Fibroblast of the aortic adventitia (primary cell): ENCODE measurements around the gene ADTRP. TPM values are rescaled to one million over a fixed set of nuclear protein-coding genes. Genes with fewer than 3 reads are reported as not detected.

Experiments
- DNase-seq: peaks from one replicate; pipeline ENCODE4 v3.0.0-alpha.2; 2010; ENCODE audit warnings: low read depth
- H3K4me3 ChIP-seq: 2 replicates; pipeline ENCODE4 v1.5.1; 2011; ENCODE audit warnings: low read depth, mild to moderate bottlenecking, control low read depth, low read length, moderate library complexity
- total RNA-seq: library from RNA; depleted of rRNA; stranded (reverse); fragments of >200 nt; gene quantifications from 2 replicates; pipeline ENCODE4 v1.2.3, GENCODE V29; 2012; ENCODE audit warnings: low replicate concordance
- TF ChIP-seq, protein P1 (sequence below): IDR thresholded peaks from 2 replicates; pipeline ENCODE4 v1.5.1; 2011; ENCODE audit warnings: mild to moderate bottlenecking, low read length, control low read depth, inconsistent platforms; ENCODE audit not compliant: insufficient read depth

The ADTRP gene
- total RNA-seq, 1 donor: 10.9 TPM

GRCh38 chr6:11770546-11771466 is 7.8 kb downstream of the ADTRP start:
- H3K4me3 ChIP-seq: peak overlapping the region; percentile 13
- TF ChIP-seq, protein P1, sequence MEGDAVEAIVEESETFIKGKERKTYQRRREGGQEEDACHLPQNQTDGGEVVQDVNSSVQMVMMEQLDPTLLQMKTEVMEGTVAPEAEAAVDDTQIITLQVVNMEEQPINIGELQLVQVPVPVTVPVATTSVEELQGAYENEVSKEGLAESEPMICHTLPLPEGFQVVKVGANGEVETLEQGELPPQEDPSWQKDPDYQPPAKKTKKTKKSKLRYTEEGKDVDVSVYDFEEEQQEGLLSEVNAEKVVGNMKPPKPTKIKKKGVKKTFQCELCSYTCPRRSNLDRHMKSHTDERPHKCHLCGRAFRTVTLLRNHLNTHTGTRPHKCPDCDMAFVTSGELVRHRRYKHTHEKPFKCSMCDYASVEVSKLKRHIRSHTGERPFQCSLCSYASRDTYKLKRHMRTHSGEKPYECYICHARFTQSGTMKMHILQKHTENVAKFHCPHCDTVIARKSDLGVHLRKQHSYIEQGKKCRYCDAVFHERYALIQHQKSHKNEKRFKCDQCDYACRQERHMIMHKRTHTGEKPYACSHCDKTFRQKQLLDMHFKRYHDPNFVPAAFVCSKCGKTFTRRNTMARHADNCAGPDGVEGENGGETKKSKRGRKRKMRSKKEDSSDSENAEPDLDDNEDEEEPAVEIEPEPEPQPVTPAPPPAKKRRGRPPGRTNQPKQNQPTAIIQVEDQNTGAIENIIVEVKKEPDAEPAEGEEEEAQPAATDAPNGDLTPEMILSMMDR: no peak
- peak; percentile 100 for DNase-seq

DNA sequence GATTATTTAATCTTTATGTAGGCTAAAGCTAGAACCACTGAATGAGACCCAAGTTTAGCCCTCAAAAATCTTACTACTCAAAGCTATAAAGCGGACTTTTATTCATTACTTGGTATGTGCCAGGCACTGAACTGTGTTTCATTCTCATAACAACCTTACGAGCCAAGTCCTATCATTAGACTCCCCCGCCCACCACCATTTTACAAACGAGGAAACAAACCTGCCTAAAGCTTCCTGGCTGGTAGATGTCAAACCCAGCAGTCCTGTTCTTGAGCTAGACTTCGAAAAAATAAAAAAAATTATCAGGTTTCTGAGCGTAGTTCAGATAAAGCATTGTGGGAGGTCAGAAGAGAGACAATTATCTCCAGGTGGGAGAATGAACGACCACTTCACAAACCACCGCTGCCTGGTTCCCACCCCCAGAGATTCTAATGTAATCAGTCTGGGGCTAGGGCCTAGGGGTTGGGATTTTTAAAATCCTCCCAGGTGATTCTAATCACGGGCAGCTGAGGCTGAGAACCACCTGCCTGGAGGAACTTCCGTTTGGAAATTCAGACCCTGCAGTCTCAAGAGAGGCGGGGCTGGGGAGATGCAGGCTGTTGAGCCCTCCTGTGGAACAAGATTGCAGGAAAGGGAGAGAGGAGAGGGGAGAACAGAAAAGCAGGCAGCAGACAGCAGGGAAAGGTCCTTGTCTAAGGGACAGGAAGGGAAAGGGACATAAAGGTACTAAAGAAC is 8.6 kb downstream of the ADTRP start:
- H3K4me3 ChIP-seq: no peak overlapping the region
- TF ChIP-seq, protein P1: no peak
- DNase-seq: no peak

DNA sequence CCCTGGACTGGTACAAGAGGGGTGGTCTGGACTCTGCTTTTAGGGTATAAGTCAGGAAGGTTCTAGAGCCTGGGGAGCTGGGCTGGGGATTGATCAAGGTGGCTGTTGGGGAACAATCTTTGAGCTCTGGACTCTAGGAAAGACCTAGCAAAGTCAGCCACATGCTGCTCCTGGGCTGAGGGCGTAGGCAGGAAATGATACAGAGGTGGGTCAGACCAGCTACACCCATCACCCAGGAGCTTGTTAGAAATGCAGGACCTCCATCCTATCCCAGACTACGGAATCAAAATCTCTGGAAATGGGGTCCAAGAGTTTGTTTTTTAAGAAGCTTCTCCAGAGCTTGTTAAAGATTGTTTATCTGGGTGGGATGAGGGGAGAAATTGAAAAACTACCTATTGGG is 9.4 kb downstream of the ADTRP start:
- no peak for DNase-seq
- TF ChIP-seq, protein P1: no peak

GRCh38 chr6:11767978-11768756 is 10.4 kb downstream of the ADTRP start:
- TF ChIP-seq, protein P1: no peak
- no peak overlapping the region for H3K4me3 ChIP-seq
- no peak for DNase-seq

More for the DNA sequence above, 9.4 kb downstream of the ADTRP start:
- H3K4me3 ChIP-seq: no peak overlapping the region

GRCh38 chr6:11767458-11767857 is 11.1 kb downstream of the ADTRP start:
- H3K4me3 ChIP-seq: no peak overlapping the region
- TF ChIP-seq, protein P1: no peak
- DNase-seq: no peak
